Amniotic stem cell (primary cell): Measurements from ENCODE around the gene TCEAL2.
"Not testable (repeated sequence)": the region's sequence is repeated elsewhere in the genome, so short reads cannot be mapped to it uniquely, and the experiment has no call there.

Experiments used
- DNase-seq: peaks from one replicate; lab custom pipeline; 2025; lab: John Stamatoyannopoulos, UW

TCEAL2 gene

GRCh38 chrX:102125436-102125835 is at the start of gene TCEAL2:
TCEAL2 (plus strand) TSS chrX:102125679; CDS start chrX:102126831, 1,152 bp downstream.
- DNase-seq = not testable (repeated sequence)

DNA sequence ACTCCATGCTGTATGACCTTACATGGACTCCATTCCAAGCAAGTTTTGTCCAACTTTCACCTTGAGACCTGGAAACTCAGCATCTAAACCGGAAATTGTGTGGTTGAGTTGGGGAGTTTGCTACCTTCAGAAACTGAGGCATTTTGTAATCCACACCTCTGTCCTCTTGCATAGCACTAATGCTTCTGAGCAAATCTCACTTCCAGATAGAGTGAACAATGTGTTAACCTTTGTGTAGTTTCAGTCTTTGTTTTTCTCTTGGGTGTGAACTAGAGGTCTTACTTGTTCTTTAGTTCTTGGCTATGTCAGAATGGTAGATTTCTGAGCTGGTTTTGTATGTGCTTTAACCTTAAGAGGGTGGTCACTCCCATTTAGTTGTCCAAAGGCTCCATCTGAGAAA is 48.1 kb upstream of the TCEAL2 start:
- DNase-seq = no peak

- DNase-seq = no peak
Observed at GRCh38 chrX:102085706-102086105, 39.8 kb upstream of the TCEAL2 start.

- no peak for DNase-seq
Observed at GRCh38 chrX:102113367-102113766, 12.1 kb upstream of the TCEAL2 start.

- no peak for DNase-seq
Observed at GRCh38 chrX:102115748-102116147, 9.7 kb upstream of the TCEAL2 start.

- DNase-seq = not testable (repeated sequence)
Observed at GRCh38 chrX:102125014-102125413, 465 bp upstream of the TCEAL2 start.

DNA sequence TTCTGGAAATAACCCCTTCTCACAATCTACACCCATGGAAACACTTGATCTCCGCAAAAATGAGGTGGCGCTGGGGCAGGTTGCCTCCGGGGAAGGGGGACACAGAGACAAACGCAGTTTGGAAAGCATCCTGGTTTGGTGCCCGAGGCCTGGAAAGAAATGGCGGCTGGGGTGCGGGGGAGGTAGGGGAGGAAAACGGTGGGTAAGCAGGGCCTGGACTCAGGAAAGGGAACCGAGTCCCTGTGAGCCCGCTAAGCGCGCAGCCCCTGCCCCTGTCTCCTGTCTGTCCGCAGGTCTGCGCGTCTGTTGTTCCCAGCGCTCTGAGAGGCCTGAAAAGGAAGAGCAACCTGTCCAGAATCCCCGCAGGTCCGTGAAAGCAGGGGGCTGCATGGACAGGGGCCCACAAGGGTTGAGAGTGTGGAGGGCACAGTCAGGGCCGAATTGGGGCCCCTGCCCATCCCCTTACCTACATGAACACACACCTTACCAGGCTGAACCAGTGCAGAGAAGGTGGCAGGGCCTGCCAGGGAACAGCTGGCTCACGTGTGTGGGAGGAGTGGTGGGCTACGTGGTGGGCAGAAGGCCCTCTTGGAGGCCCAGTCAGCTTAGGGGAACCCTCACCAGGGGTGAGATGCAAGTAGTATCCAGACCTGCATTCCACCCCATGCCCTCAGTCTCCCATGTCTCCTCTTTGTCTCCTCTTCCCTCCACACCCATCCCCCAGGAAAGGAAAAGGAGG is 770 bp downstream of the TCEAL2 start:
- DNase-seq = not testable (repeated sequence)

DNA sequence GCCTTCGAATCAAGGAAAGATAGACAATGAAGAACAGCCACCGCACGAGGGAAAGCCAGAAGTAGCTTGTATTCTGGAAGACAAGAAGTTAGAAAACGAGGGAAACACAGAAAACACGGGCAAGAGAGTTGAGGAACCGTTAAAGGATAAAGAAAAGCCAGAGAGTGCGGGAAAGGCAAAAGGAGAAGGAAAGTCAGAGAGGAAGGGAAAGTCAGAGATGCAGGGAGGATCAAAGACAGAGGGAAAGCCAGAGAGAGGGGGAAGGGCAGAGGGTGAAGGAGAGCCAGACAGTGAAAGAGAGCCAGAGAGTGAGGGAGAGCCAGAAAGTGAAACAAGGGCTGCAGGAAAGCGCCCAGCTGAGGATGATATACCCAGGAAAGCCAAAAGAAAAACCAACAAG is 1.4 kb downstream of the TCEAL2 start:
- DNase-seq = no peak

GRCh38 chrX:102129473-102129872 is 4.0 kb downstream of the TCEAL2 start:
- DNase-seq = no peak

DNA sequence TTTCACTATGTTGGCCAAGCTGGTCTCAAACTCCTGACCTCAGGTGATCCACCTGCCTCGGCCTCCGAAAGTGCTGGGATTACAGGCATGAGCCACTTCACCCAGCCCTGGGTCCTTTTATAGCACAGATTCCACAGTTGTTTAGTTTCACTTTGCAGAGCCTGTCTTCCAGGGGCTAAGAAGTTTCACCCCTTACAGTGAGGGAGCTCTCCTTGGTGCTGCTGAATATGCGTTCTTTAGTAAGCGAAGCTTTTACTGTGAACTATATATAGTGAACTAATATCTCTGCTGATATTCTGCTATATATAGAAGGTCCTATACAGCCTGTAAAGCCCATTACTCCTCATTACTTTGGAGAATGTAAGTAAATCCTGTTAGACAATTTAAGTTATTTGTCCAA is 12.6 kb downstream of the TCEAL2 start:
- DNase-seq = no peak

- not testable (repeated sequence) for DNase-seq
Observed at GRCh38 chrX:102140876-102141275, 15.4 kb downstream of the TCEAL2 start.

DNA sequence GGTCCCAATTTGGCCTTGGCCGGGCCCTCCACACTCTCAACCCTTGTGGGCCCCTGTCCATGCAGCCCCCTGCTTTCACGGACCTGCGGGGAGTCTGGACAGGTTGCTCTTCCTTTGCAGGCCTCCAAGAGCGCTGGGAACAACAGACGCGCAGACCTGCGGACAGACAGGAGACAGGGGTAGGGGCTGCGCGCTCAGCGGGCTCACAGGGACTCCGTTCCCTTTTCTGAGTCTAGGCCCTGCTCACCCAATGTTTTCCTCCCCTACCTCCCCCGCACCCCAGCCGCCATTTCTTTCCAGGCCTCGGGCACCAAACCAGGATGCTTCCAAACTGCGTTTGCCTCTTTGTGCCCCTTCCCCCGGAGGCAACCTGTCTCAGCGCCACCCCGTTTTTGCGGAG is 16.2 kb downstream of the TCEAL2 start:
- not testable (repeated sequence) for DNase-seq

DNA sequence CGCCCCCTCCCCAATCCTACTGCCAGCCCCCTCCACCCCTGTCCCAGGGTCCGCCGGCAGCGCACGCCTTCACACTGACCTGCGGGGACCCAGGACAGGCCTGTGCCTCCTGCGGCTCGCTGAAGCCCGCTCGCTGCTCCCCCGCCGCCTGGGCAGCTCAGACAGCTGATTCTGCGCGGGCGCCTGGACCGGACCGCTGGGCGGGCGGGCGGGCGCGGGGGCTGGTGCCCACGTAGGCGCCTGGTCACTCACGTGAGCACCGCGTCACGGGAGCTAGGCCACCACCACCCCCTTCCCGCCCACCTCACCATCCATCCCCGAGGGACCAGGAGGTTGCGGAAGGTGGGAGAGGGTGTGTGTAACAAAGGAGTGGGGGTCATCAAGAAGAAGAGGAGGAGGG is 16.8 kb downstream of the TCEAL2 start, which contains the start of gene TCEAL6:
Gene TCEAL6 (minus strand): TSS at position 208 of the 400 bp plus-strand sequence.
- DNase-seq = not testable (repeated sequence)

DNA sequence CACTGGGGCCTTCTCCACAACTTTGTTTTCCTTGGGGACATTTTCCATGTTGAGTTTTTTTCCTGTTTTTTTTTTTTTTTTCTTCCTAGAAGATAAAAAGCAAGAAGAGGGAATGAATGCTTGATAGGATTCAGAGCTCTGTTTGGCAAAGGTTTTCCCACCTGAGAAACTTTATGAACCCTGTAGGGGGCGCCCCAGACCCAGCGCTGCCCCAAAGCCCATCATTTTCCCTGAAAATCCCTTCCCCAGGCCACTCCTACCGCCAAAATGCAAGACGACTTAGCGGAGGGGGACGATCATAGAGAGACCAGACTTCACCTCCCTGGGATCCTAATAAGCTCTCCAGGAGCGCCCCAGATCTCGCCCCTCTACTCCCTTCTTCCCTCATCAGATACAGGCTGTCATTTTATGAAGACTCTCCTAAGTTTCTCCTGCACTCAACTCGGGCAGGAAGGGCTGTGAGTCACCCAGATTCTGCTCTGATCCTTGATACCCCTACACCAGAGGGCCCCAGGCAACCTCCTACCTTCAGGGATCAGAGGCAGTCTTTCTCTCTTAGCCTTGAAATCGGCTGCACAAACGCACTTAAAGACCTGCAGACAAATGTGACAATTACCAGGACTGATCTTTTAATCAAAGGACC is 28.9 kb downstream of the TCEAL2 start:
- no peak for DNase-seq

- no peak for DNase-seq
Observed at GRCh38 chrX:102154900-102155805, 29.7 kb downstream of the TCEAL2 start.

DNA sequence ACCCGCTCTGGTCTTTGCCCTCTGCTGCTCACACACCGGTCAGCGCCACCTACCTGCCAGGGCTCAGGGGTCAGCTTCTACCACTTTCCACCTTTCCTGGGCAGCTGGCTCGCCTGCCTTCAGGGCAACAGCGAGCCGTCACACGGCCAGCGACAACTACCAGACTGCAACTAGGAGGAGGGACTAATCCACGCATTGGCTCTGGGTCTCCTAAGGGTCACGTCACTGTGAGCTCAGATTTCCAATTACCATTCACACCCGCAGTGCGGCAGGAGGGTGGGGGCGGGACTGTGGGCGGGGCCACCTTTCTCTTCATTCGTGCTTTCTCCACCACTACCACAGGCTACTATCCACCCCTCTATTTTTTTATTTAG is 30.3 kb downstream of the TCEAL2 start, which contains the start of gene BEX5:
Gene BEX5 (minus strand): TSS at position 172 of the 374 bp plus-strand sequence. CDS start 1,712 bp downstream, outside the sequence.
- no peak for DNase-seq
